Regular cardiac myocyte (primary cell): ENCODE results near the gene APPL1. TPM values are rescaled to one million over a fixed set of nuclear protein-coding genes. Genes with fewer than 3 reads are reported as not detected.

Experiments used
- total RNA-seq: library from RNA; depleted of rRNA; stranded (reverse); fragments of >200 nt; gene quantifications from 2 replicates; pipeline ENCODE4 v1.2.3, GENCODE V29; 2014

Gene APPL1
- 43.3 and 45.1 TPM in 2 replicates for total RNA-seq

GRCh38 chr3:57227204-57227929, at the start of gene APPL1:
Gene APPL1 (plus strand): TSS chr3:57227729. CDS start chr3:57227884, 155 bp downstream.

GRCh38 chr3:57199895-57200297, 27.6 kb upstream of the APPL1 start, which contains the start of gene HESX1:
Gene HESX1 (minus strand): TSS chr3:57199978. CDS start chr3:57199918, 60 bp downstream.

GRCh38 chr3:57292159-57292896, 64.8 kb downstream of the APPL1 start, which contains the start of gene ASB14:
Gene ASB14 (minus strand): TSS chr3:57292685. CDS start chr3:57292033, 652 bp downstream.

Other genes starting within 250 kb of the APPL1 start
- not detected in 2 replicates for gene SPATA12, start 167.1 kb upstream of the APPL1 start, total RNA-seq
- gene IL17RD, start 62.4 kb upstream of the APPL1 start, total RNA-seq: 1.5 and 1.7 TPM in 2 replicates
- under 0.01 and 0.85 TPM in 2 replicates for gene HESX1, start 27.8 kb upstream of the APPL1 start, total RNA-seq
- not detected in 2 replicates for gene ASB14, start 65.0 kb downstream of the APPL1 start, total RNA-seq